ENCODE data around the gene ADGRB3. TPM values are rescaled to one million over a fixed set of nuclear protein-coding genes. Genes with fewer than 3 reads are reported as not detected.

The ADGRB3 gene
- total RNA-seq (2022) (not detected in 2 replicates), Bru-seq, nascent RNA (percentile 0 among the genes with signal in this experiment), BruChase-seq, experiment 1, labeled RNA remaining after a 6-hour chase (percentile 0 among the genes with signal in this experiment), BruChase-seq, experiment 2, labeled RNA remaining after a 2-hour chase (percentile 1 among the genes with signal in this experiment)
- long read RNA-seq: 0 reads

- H3K27ac Mint-ChIP-seq (ENCODE audit: low read depth, unreplicated experiment): no peak within 1 kb of the TSS
- no peaks in the 10 kb centered on the region for H3K9me3 Mint-ChIP-seq (ENCODE audit: unreplicated experiment)
- peaks cover 6% of the 10 kb centered on the region for H3K4me1 Mint-ChIP-seq (ENCODE audit: insufficient read depth, unreplicated experiment)
- no peaks in the 10 kb centered on the region for H3K36me3 Mint-ChIP-seq (ENCODE audit: insufficient read depth, unreplicated experiment)
- H3K27me3 Mint-ChIP-seq (ENCODE audit: insufficient read depth, unreplicated experiment): peaks cover 95% of the 10 kb centered on the region
- POLR2A ChIA-PET: interaction anchor here (1.2 kb wide), 1 partner anchor 10 kb away, joined by 4 read pairs; no protein-coding TSS in a partner anchor
- intact Hi-C loops (cut with micrococcal nuclease): loop anchor here (5.0 kb wide), 1 partner anchor 1472 kb away; no protein-coding TSS in a partner anchor
- CTCF ChIA-PET: interaction anchor here (0.7 to 1.1 kb wide), 6 partner anchors 9 to 1555 kb away, joined by 3 to 4 read pairs (median 3); no protein-coding TSS in a partner anchor
- TF ChIP-seq CTCF (IDR thresholded peaks at IDR 0.05; ENCODE audit: unreplicated experiment): no peak
- DNase-seq (ENCODE audit: unreplicated experiment): no peak
- H3K4me3 Mint-ChIP-seq (ENCODE audit: unreplicated experiment): peak within 1 kb of the TSS; percentile 69
- no TSS peak for BruUV-seq (replicated peaks)
Measured at GRCh38 chr6:68634726-68635411, at the start of gene ADGRB3. Gene ADGRB3, plus strand, starts transcription at chr6:68635282. Its CDS starts 3,394 bp downstream, at chr6:68638676.

DNA sequence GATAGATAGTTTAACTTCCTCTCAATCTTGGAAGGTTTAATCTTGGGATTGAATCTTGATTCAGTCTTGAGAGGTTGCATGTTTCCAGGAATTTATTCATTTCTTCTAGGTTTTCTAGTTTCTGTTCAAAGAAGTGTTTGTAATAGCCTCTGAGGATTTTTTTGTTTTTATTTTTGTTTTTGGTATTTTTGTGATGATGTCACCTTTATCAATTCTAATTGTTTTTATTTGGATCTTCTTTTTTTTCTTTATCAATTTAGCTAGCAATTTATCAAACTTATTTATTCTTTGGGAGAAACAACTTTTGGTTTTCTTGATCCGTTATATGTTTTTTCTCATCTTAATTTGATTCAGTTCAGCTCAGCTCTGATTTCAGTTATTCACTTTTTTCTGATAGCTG lies 41.5 kb upstream of the ADGRB3 start:
- DNase-seq (ENCODE audit: unreplicated experiment): no peak
- Mint-ChIP-seq H3K9me3 (ENCODE audit: unreplicated experiment) (peaks cover 19% of the 10 kb centered on the region), H3K27me3 (ENCODE audit: insufficient read depth, unreplicated experiment) (no peaks in the 10 kb centered on the region), H3K4me3 (ENCODE audit: unreplicated experiment) (no peak overlapping the region), H3K27ac (ENCODE audit: low read depth, unreplicated experiment) (no peak overlapping the region), H3K36me3 (ENCODE audit: insufficient read depth, unreplicated experiment) (no peaks in the 10 kb centered on the region), H3K4me1 (ENCODE audit: insufficient read depth, unreplicated experiment) (no peaks in the 10 kb centered on the region)
- CTCF ChIA-PET: no interaction called here
- TF ChIP-seq CTCF (IDR thresholded peaks at IDR 0.05; ENCODE audit: unreplicated experiment): no peak
- intact Hi-C loops (cut with micrococcal nuclease): no loop called here
- BruUV-seq (replicated peaks): no TSS peak
- POLR2A ChIA-PET: no interaction called here

DNA sequence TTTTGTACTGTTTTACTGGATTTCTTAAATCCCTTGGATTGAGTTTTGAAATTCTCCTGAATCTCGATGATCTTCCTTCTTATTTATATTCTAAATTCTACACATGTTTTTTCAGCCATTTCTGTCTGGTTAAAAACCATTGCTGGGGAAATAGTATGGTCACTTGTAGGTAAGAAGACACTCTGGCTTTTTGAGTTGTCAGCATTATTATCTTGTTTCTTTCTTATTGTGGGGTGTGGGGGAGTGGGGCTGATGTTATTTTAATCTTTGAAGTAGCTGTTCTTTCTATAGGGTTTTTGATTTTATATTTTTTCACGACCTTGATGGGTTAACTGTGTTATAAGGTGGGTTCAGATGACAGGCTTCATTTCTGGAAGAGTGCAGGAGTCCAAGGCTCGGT lies 37.4 kb upstream of the ADGRB3 start:
- ChIA-PET POLR2A (no interaction called here), CTCF (no interaction called here)
- H3K27me3 Mint-ChIP-seq (ENCODE audit: insufficient read depth, unreplicated experiment): no peaks in the 10 kb centered on the region
- no peak for TF ChIP-seq CTCF (IDR thresholded peaks at IDR 0.05; ENCODE audit: unreplicated experiment)
- H3K9me3 Mint-ChIP-seq (ENCODE audit: unreplicated experiment): peaks cover 11% of the 10 kb centered on the region
- intact Hi-C loops (cut with micrococcal nuclease): no loop called here
- H3K4me1 Mint-ChIP-seq (ENCODE audit: insufficient read depth, unreplicated experiment): no peaks in the 10 kb centered on the region
- H3K4me3 Mint-ChIP-seq (ENCODE audit: unreplicated experiment): no peak overlapping the region
- BruUV-seq (replicated peaks): no TSS peak
- no peaks in the 10 kb centered on the region for H3K36me3 Mint-ChIP-seq (ENCODE audit: insufficient read depth, unreplicated experiment)
- no peak overlapping the region for H3K27ac Mint-ChIP-seq (ENCODE audit: low read depth, unreplicated experiment)
- DNase-seq (ENCODE audit: unreplicated experiment): no peak

- ChIA-PET POLR2A (no interaction called here), CTCF (no interaction called here)
- intact Hi-C loops (cut with micrococcal nuclease): no loop called here
- no peak for TF ChIP-seq CTCF (IDR thresholded peaks at IDR 0.05; ENCODE audit: unreplicated experiment)
- no peaks in the 10 kb centered on the region for H3K9me3 Mint-ChIP-seq (ENCODE audit: unreplicated experiment)
- H3K36me3 Mint-ChIP-seq (ENCODE audit: insufficient read depth, unreplicated experiment): no peaks in the 10 kb centered on the region
- no peaks in the 10 kb centered on the region for H3K4me1 Mint-ChIP-seq (ENCODE audit: insufficient read depth, unreplicated experiment)
- H3K27me3 Mint-ChIP-seq (ENCODE audit: insufficient read depth, unreplicated experiment): peaks cover 64% of the 10 kb centered on the region
- BruUV-seq (replicated peaks): no TSS peak
- no peak for DNase-seq (ENCODE audit: unreplicated experiment)
- no peak overlapping the region for H3K4me3 Mint-ChIP-seq (ENCODE audit: unreplicated experiment)
- no peak overlapping the region for H3K27ac Mint-ChIP-seq (ENCODE audit: low read depth, unreplicated experiment)
Measured at GRCh38 chr6:68615938-68616337, 19.1 kb upstream of the ADGRB3 start.
